ENCODE measurements around the gene MAPKAP1.

GRCh38 chr9:125442452-125442851, 264.6 kb downstream of the MAPKAP1 start:
- TF ChIP-seq EGR1 (IDR thresholded peaks at IDR 0.05) = no peak
- no peak for TF ChIP-seq RAD21 (IDR thresholded peaks at IDR 0.05; ENCODE audit: low read depth)
- no peak for TF ChIP-seq FOXM1 (IDR thresholded peaks at IDR 0.05; ENCODE audit: borderline replicate concordance, low read depth)
- TF ChIP-seq TAF1 (IDR thresholded peaks at IDR 0.05; ENCODE audit: low read depth) = no peak
- no peak for TF ChIP-seq REST (IDR thresholded peaks at IDR 0.05; ENCODE audit: low read depth)
- no peak for TF ChIP-seq NFIC (IDR thresholded peaks at IDR 0.05)
